NCI-H2227 (cell line): ENCODE measurements around the gene CCDC188.

Source experiments
- DNase-seq: peaks from one replicate; lab custom pipeline; 2025; ENCODE audit not compliant: unreplicated experiment; lab: John Stamatoyannopoulos, UW

Gene CCDC188

DNA sequence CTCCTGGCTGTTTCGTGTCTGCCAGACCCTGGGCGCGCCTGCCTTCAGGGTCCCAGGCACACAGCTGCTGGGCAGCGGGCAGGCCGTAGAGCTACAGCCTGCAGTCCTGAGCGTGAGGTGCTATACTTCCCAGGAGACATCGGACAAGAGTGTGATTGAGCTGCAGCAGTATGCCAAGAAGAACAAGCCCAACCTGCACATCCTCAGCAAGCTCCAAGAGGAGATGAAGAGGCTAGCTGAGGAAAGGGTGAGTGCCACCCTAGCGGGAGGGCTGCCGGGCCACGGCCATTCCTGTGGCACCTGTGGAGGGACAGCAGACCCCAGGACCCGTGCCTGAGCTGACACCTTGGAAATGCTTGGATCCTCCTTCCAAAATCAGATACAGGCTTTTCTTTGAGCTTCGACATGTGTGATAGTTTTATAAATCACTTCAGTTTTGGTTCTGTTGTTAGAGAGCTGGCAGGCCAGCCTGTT is 42.1 kb downstream of the CCDC188 start:
- no peak for DNase-seq

DNA sequence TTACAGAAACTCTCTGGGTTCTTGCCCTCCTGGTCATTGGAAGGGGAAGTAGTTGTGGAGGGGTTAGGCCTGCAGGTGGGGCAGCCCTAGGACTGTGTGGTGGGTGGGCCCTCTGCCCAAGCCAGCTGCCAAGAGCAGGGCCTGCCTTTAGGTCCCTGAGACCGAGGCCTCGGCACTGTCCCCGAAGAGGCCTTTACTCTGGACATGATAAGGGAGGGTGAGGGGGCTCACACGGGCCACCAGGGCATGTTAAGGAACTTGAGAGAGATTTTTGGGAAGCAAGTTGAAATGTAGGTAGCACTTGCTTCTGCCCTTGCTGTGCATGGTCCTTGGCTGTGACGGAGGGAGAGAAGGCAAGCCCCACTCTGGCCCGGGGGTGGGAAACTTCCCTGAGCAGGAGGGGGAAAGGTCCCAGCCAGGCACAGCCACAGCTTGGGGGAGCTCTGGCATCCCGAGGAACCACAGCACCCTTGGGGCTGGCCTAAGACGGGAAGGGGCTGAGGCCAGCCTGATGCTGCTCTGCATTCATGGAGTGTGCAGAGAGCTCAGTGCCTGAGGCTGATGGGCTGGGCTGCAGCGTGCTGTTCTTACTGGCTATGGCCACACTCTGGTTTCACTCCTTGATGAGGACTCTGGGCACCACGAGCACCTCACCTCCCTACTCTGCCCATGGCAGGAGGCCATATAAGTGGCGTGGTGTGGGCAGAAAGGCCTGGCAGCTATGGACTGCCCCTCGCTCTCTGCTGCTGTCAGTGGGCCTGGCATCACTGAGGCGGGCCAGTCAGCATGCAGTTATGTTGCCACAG is 42.7 kb downstream of the CCDC188 start:
- no peak for DNase-seq

DNA sequence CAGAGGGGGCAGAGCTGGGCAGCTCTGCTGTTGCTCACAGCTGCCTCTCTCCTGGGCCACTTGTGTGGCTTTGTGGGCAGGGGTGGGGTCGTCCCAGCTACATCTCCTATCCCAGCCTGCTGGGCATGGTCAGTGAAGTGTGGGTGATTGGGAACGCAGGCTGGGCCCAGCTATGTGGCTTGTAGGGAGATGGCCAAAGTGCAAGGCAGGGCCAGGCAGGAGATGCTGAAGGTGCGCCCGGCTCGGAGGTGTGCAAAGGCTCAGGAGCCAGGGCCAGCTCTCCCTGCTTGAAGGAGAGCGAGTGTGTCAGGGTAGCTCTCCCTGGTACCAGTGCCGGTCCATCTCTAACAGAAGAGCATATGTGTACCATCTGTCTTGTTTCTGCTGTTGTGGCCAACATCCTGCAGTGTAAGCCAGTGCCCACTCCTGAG is 43.4 kb downstream of the CCDC188 start:
- no peak for DNase-seq

DNA sequence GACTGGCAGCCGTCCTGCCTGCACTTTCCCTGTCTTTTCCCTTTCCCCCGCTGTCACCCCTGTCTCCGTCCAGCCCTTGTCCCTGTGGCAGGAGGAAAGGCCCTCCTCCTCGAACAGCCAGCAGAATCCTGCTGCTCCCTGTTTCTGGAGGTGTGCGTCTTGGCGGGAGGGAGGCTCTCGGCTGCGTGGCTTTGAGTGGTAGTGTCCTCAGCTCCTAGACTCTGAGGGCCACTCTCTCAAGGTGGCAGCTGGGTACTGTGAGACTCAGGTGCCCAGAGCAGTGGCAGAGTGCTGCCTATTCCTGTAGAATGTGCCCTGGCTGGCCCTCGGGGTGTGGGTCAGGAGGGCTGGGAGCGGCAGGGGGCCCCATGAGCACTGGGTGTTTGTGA is 44.0 kb downstream of the CCDC188 start:
- no peak for DNase-seq

DNA sequence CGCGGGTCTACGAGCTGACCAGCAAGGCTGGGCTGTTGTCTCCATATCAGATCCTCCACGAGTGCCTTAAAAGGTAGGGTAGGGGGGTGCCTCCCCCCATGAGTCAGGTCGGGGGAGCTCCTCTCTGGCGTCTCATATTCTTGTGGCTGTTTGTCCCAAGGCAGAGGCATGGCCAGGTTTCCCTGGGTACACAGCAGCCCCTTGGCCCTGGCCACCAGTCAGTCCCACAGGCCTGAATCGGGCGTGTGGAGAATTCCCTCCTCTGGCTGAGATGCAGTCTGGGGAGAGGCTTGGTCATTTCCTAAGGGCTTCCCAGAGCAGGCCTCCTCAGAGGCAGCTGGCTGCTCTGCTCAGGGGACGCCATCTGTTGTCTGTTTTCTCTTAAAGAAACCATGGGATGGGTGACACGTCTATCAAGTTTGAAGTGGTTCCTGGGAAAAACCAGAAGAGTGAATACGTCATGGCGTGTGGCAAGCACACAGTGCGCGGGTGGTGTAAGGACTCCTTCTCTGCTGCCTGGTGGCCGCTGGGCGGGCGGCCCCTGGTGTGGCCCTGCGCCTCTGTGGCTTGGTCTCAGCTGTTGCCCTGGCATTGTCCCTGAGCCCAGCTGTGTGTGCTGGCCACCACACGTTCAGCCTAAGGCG is 44.5 kb downstream of the CCDC188 start:
- DNase-seq, result no peak

DNA sequence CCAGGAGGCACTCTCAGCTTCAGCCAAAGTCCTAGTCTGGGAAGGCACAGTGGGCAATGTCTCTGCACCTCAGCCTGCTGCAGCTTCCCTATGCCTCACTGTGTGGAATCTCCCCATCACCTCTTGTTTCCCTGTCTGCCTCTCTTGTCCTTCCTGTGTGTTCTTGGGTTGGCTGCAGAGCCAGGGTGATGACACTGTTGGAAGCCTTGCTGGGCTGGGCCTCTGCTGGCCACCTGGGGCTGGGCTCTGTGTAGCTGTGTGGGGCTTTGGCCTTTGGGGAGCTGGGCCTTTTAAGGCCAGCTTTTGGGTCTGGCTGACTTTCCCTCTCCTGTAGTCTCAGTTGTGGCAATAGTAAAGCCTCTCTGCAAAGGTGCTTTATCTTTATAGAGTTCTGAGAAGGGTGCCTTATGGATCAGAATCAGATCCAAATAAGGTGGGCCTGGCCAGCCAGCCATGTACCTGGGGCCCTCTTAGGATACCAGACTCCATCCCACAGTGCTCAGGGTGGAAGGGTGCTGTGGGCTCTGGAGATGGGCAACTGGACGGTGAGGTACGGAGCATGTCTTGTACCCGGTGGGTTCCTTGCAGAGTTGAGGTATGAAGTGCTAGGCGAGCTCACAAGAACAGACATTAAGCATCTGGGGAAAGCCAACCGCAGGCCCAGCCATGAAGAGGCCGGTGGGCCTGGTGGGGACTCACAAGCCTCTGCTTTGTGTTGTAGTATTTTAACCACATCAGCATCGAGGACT is 45.2 kb downstream of the CCDC188 start:
- DNase-seq, result no peak

DNA sequence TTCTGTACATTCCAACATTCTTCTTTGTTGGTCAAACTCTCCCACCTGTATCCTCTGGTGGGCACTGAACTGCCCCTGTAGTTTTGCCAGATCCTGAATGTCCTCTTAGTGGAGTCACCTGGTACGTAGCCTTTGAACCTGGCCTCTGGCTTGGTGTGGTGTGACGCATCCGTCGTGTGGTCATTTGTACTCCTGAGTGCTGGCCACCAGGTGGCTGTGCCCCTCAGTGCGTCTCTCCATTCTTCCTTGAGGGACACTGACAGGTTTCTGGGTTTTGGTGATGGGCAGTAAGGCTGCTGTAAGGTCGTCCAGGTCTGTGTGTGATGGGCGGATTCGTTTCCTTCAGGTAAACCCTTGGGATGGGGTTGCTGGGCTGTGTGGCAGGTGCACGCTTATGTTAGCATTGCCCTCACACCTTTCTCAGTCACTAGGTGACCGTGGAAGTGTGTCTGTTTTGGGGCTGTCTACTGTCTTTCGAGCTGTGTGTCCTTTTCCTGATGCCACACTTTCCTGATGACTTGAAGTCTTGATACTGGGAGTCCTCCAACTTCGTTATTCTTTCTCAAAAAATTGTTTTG is 48.6 kb downstream of the CCDC188 start:
- DNase-seq, result no peak

DNA sequence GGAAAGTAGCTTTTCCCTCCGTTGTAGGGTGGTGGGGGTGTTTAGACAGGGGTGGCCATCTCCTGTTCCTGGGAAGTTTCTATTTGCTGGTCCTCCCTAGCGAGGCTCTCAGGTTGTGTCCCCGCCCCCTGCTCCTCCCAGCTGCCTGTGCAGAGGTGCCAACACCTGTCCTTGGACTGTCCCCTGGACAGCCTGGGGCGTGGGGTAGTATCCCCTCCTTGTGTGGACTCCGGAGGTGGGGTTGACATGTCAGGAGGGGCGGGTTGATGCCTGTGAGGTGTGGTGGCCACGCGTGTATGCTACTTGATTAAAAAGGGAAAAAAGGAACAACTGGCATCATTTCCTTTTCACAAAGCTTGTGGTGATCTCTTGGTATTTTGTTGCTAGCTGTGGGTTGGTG is 49.2 kb downstream of the CCDC188 start:
- no peak for DNase-seq

DNA sequence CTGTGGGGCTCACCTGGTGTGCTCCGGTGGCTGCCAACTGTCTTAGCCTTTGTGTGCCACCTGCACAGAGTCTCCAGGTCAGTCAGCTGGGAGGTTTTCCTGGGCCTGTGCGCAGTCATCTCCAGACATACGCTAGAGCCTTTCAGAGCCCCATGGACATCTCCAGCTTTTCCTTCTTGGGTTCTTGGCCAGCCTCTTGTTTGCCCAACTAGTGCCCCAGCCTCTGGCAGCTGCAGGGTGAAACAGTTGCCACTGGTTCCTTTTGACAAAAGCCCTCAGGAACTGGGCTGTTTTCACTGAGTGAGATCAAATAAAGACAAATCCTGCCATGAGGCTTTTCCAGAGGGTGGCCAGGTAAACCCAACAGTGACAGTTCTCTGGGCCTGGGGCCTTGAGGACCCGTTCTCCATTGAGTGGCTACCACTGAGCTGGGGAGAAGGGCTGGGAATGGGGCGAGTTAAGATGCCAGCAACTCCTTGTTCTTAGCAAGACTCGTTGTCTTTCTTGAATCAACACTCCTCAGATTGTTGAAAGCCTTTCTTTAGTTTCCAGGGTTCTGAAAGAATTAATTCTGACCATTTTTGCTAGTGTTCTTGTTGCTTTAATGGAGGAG is 51.6 kb downstream of the CCDC188 start:
- DNase-seq, result no peak
